Left ventricle myocardium inferior (tissue), 1 donor: ENCODE results near the gene UBAC1. TPM values are rescaled to one million over a fixed set of nuclear protein-coding genes. Genes with fewer than 3 reads are reported as not detected.
A peak's percentile ranks its signal among the peaks of the same experiment; 100 is the strongest.
"Not testable (repeated sequence)": the region's sequence is repeated elsewhere in the genome, so short reads cannot be mapped to it uniquely, and the experiment has no call there.

Experiments
- DNase-seq: peaks from one replicate; pipeline ENCODE4 v3.0.0-alpha.2; 2020
- H3K27ac ChIP-seq: fragments of 200-600 bp; replicated peaks from 2 replicates; pipeline ENCODE4 v1.8.0; 2021
- H3K27me3 ChIP-seq: fragments of 200-600 bp; 2 replicates; pipeline ENCODE4 v1.8.0; 2021; ENCODE audit warnings: low read depth
- H3K36me3 ChIP-seq: fragments of 200-600 bp; 2 replicates; pipeline ENCODE4 v1.8.0; 2021
- H3K4me1 ChIP-seq: fragments of 200-600 bp; 2 replicates; pipeline ENCODE4 v1.8.0; 2021
- H3K4me3 ChIP-seq: fragments of 200-600 bp; 2 replicates; pipeline ENCODE4 v1.8.0; 2021; ENCODE audit warnings: mild to moderate bottlenecking, moderate library complexity
- H3K9me3 ChIP-seq: fragments of 200-600 bp; replicated peaks from 2 replicates; pipeline ENCODE4 v1.8.0; 2021
- CTCF ChIP-seq: fragments of 200-600 bp; IDR thresholded peaks from 2 replicates; pipeline ENCODE4 v1.8.0; 2021; ENCODE audit warnings: antibody characterized with exemption, mild to moderate bottlenecking, borderline replicate concordance
- intact Hi-C: fragments of 100-400 bp; cut with micrococcal nuclease; formaldehyde crosslinking; loops from one replicate; pipeline ENCODE4 v1.11.0; 2022
- total RNA-seq: library from RNA; stranded (reverse); fragmentation: NEBNext Ultra II Directional; extraction: Animal tissue kit (Norgen Biotek cat#: 25700); gene quantifications from one replicate; pipeline ENCODE4 v1.2.1, GENCODE V29; 2021
- donor health status: DM: no; HTN: yes; CAD: no; lungs with severe emphysema.

UBAC1 gene
- total RNA-seq, 1 donor from 2014 or later, result 108 TPM

- Histone ChIP-seq H3K4me3 (no peak overlapping the region), H3K4me1 (peaks cover 37% of the 10 kb centered on the region), H3K27ac (peak overlapping the region; percentile 51), H3K9me3 (no peaks in the 10 kb centered on the region), H3K27me3 (peaks cover 5% of the 10 kb centered on the region), H3K36me3 (no peaks in the 10 kb centered on the region)
- no peak for DNase-seq
- intact Hi-C loops, result loop anchor here (5.0 kb wide), 1 partner anchor 153 kb away; no protein-coding TSS in a partner anchor
- no peak for TF ChIP-seq CTCF
These were observed 8.0 kb upstream of the UBAC1 start for GRCh38 chr9:135969064-135969683.

- H3K27me3 ChIP-seq, result peaks cover 5% of the 10 kb centered on the region
- no peaks in the 10 kb centered on the region for H3K36me3 ChIP-seq
- H3K27ac ChIP-seq, result peak overlapping the region; percentile 51
- peaks cover 34% of the 10 kb centered on the region for H3K4me1 ChIP-seq
- H3K4me3 ChIP-seq, result no peak overlapping the region
- intact Hi-C loops, result loop anchor here (5.0 kb wide), 1 partner anchor 154 kb away; no protein-coding TSS in a partner anchor
- DNase-seq, result no peak
- TF ChIP-seq CTCF, result no peak
- H3K9me3 ChIP-seq, result no peaks in the 10 kb centered on the region
These were observed 7.4 kb upstream of the UBAC1 start for GRCh38 chr9:135968601-135969000.

GRCh38 chr9:135968083-135968476 lies 6.9 kb upstream of the UBAC1 start:
- intact Hi-C loops, result loop anchor here (5.0 kb wide), 1 partner anchor 154 kb away; no protein-coding TSS in a partner anchor
- Histone ChIP-seq H3K4me1 (peaks cover 28% of the 10 kb centered on the region), H3K9me3 (no peaks in the 10 kb centered on the region), H3K27me3 (peaks cover 3% of the 10 kb centered on the region), H3K4me3 (no peak overlapping the region), H3K27ac (peak overlapping the region; percentile 51), H3K36me3 (no peaks in the 10 kb centered on the region)
- no peak for DNase-seq
- no peak for TF ChIP-seq CTCF

GRCh38 chr9:135966916-135967260 lies 5.7 kb upstream of the UBAC1 start:
- H3K4me3 ChIP-seq, H3K27ac ChIP-seq, H3K9me3 ChIP-seq, H3K27me3 ChIP-seq, H3K36me3 ChIP-seq, DNase-seq: not testable (repeated sequence)
- intact Hi-C loops, result loop anchor here (5.0 kb wide), 1 partner anchor 155 kb away; no protein-coding TSS in a partner anchor
- H3K4me1 ChIP-seq, result peaks cover 27% of the 10 kb centered on the region

- H3K9me3 ChIP-seq, result no peaks in the 10 kb centered on the region
- H3K4me3 ChIP-seq, result no peak overlapping the region
- no peak for TF ChIP-seq CTCF
- intact Hi-C loops, result loop anchor here (5.0 kb wide), 1 partner anchor 157 kb away; no protein-coding TSS in a partner anchor
- no peak for DNase-seq
- peaks cover 40% of the 10 kb centered on the region for H3K4me1 ChIP-seq
- no peaks in the 10 kb centered on the region for H3K36me3 ChIP-seq
- H3K27me3 ChIP-seq, result no peaks in the 10 kb centered on the region
- no peak overlapping the region for H3K27ac ChIP-seq
These were observed 4.1 kb upstream of the UBAC1 start for GRCh38 chr9:135965124-135965756.

- Histone ChIP-seq H3K36me3 (no peaks in the 10 kb centered on the region), H3K4me1 (peaks cover 45% of the 10 kb centered on the region), H3K9me3 (no peaks in the 10 kb centered on the region), H3K27me3 (no peaks in the 10 kb centered on the region), H3K27ac (no peak overlapping the region), H3K4me3 (no peak overlapping the region)
- no peak for TF ChIP-seq CTCF
- intact Hi-C loops, result no loop called here
- no peak for DNase-seq
These were observed 2.8 kb upstream of the UBAC1 start for GRCh38 chr9:135963938-135964337.
